SK-N-SH (cell line): ENCODE measurements around the gene TRHDE. TPM values are rescaled to one million over a fixed set of nuclear protein-coding genes. Genes with fewer than 3 reads are reported as not detected.

Source experiments
- CTCF ChIA-PET: fragments of 300-600, 350-600 bp; formaldehyde crosslinking; extraction: SDS; loops from one replicate; lab custom pipeline; 2021; lab: Yijun Ruan, JAX
- POLR2A ChIA-PET: fragments of 350-600 bp; sonication (Branson Sonifier 250); formaldehyde crosslinking; extraction: SDS; loops from one replicate; lab custom pipeline; 2020; ENCODE audit warnings: antibody characterized with exemption, inconsistent platforms; lab: Yijun Ruan, JAX
- DNase-seq: peaks from one replicate; pipeline ENCODE4 v3.0.0; 2012
- H2AFZ ChIP-seq: fragments of 200-600 bp; sonication (generic); 2 replicates; pipeline ENCODE4 v1.8.1; 2016; ENCODE audit warnings: antibody characterized with exemption, mild to moderate bottlenecking, low read depth
- H3F3A ChIP-seq: fragments of 200-600 bp; sonication (generic); replicated peaks from 2 replicates; pipeline ENCODE3; 2016; ENCODE audit warnings: antibody characterized with exemption, mild to moderate bottlenecking; ENCODE audit not compliant: insufficient read depth
- H3K27ac ChIP-seq, 2 experiments: fragments of 200-500 bp in 1 of 2; fragments of 200-600 bp in 1 of 2; sonication (Bioruptor generic) in 1 of 2; sonication (generic), shearing (Covaris generic) in 1 of 2; 2 replicates each; pipeline versions ENCODE4 v1.5.1 to v1.6.1; 2014 to 2016; ENCODE audit warnings: low read depth in 2 of 2, inconsistent platforms in 1 of 2, low read length in 1 of 2, mild to moderate bottlenecking in 1 of 2, mixed read lengths in 1 of 2
- H3K27me3 ChIP-seq: fragments of 200-600 bp; sonication (generic), shearing (Covaris generic); 2 replicates; pipeline ENCODE4 v1.6.1; 2016; ENCODE audit warnings: mixed run types; ENCODE audit not compliant: insufficient read depth
- H3K36me3 ChIP-seq, 2 experiments: fragments of 200-500 bp in 1 of 2; fragments of 200-600 bp in 1 of 2; sonication (Bioruptor generic) in 1 of 2; sonication (generic) in 1 of 2; replicated peaks in 1 of 2; 2 replicates each; pipeline versions ENCODE3 to v1.5.1; 2014 to 2016; ENCODE audit warnings: low read length in 1 of 2, mild to moderate bottlenecking in 1 of 2; ENCODE audit not compliant: insufficient read depth in 2 of 2, control insufficient read depth in 1 of 2
- H3K4me1 ChIP-seq, 2 experiments: fragments of 200-500 bp in 1 of 2; fragments of 200-600 bp in 1 of 2; sonication (Bioruptor generic) in 1 of 2; sonication (generic), shearing (Covaris generic) in 1 of 2; 2 replicates each; pipeline versions ENCODE4 v1.5.1 to v1.6.1; 2014 to 2016; ENCODE audit warnings: low read depth in 1 of 2, low read length in 1 of 2, mixed run types in 1 of 2; ENCODE audit not compliant: insufficient read depth in 2 of 2, control insufficient read depth in 1 of 2
- H3K4me2 ChIP-seq: fragments of 200-600 bp; sonication (generic), shearing (Covaris generic); 2 replicates; pipeline ENCODE4 v1.6.1; 2017; ENCODE audit warnings: mixed run types
- H3K4me3 ChIP-seq, 2 experiments: fragments of 200-500 bp in 1 of 2; fragments of 200-600 bp in 1 of 2; sonication (Bioruptor generic) in 1 of 2; sonication (generic), shearing (Covaris generic) in 1 of 2; 2 replicates each; pipeline versions ENCODE4 v1.5.1 to v1.8.1; 2014 to 2016; ENCODE audit warnings: low read depth in 2 of 2, inconsistent platforms in 1 of 2, low read length in 1 of 2, mild to moderate bottlenecking in 1 of 2, mixed read lengths in 1 of 2, moderate library complexity in 1 of 2
- H3K79me2 ChIP-seq: fragments of 200-600 bp; sonication (generic); 2 replicates; pipeline ENCODE4 v1.8.1; 2017; ENCODE audit warnings: mild to moderate bottlenecking; ENCODE audit not compliant: insufficient read depth
- H3K9ac ChIP-seq: fragments of 200-600 bp; sonication (generic); 2 replicates; pipeline ENCODE4 v1.6.1; 2017; ENCODE audit warnings: mixed run types
- H3K9me2 ChIP-seq: fragments of 200-600 bp; sonication (generic); 2 replicates; pipeline ENCODE4 v1.6.1; 2017; ENCODE audit warnings: mixed run types
- H3K9me3 ChIP-seq: fragments of 200-600 bp; sonication (generic); 2 replicates; pipeline ENCODE4 v1.6.1; 2017; ENCODE audit warnings: mixed run types, mild to moderate bottlenecking, moderate library complexity
- H4K20me1 ChIP-seq: fragments of 200-600 bp; sonication (generic); 2 replicates; pipeline ENCODE4 v1.6.1; 2017; ENCODE audit warnings: mild to moderate bottlenecking, mixed run types; ENCODE audit not compliant: insufficient read depth
- ELF1 ChIP-seq: IDR thresholded peaks from 2 replicates; pipeline ENCODE4 v1.4.0; 2012
- EP300 ChIP-seq, 2 experiments: IDR thresholded peaks; 2 replicates each; pipeline versions ENCODE4 v1.4.0 to v1.6.1; 2012; ENCODE audit warnings: borderline replicate concordance in 1 of 2, low read depth in 1 of 2, low read length in 1 of 2
- EZH2phosphoT487 ChIP-seq: fragments of 200-600 bp; sonication (generic); IDR thresholded peaks from 2 replicates; pipeline ENCODE4 v1.6.1; 2017; ENCODE audit warnings: low read depth, mixed run types, mild to moderate bottlenecking, antibody characterized with exemption, moderate library complexity, borderline replicate concordance
- FOXM1 ChIP-seq: IDR thresholded peaks from 2 replicates; pipeline ENCODE4 v1.4.0; 2012; ENCODE audit warnings: low read depth, mild to moderate bottlenecking
- GABPA ChIP-seq: IDR thresholded peaks from 2 replicates; pipeline ENCODE4 v1.4.0; 2012; ENCODE audit warnings: low read depth, mild to moderate bottlenecking
- IRF3 ChIP-seq: fragments of 150-350 bp; IDR thresholded peaks from 2 replicates; pipeline ENCODE4 v1.6.1; 2016; ENCODE audit warnings: mild to moderate bottlenecking, low read depth, low read length
- RAD21 ChIP-seq: IDR thresholded peaks from 2 replicates; pipeline ENCODE4 v1.6.1; 2012; ENCODE audit warnings: mild to moderate bottlenecking, low read length
- RCOR1 ChIP-seq: fragments of 150-350 bp; IDR thresholded peaks from 2 replicates; pipeline ENCODE4 v1.6.1; 2017; ENCODE audit warnings: antibody characterized with exemption, low read length
- REST ChIP-seq: IDR thresholded peaks from 2 replicates; pipeline ENCODE4 v1.6.1; 2012; ENCODE audit warnings: mild to moderate bottlenecking, low read depth, low read length, moderate library complexity
- RFX5 ChIP-seq: IDR thresholded peaks from 2 replicates; pipeline ENCODE4 v1.6.1; 2012; ENCODE audit warnings: mild to moderate bottlenecking, improper control_type of control experiment, low read length
- RXRA ChIP-seq: IDR thresholded peaks from 2 replicates; pipeline ENCODE4 v1.4.0; 2012; ENCODE audit warnings: low read depth, mild to moderate bottlenecking, borderline replicate concordance
- SIN3A ChIP-seq: IDR thresholded peaks from 2 replicates; pipeline ENCODE4 v1.6.1; 2012; ENCODE audit warnings: low read depth, mild to moderate bottlenecking, low read length, moderate library complexity, borderline replicate concordance
- TCF12 ChIP-seq: IDR thresholded peaks from 2 replicates; pipeline ENCODE4 v1.4.0; 2012
- YY1 ChIP-seq: IDR thresholded peaks from 2 replicates; pipeline ENCODE4 v1.4.0; 2012; ENCODE audit warnings: low read depth, mild to moderate bottlenecking
- WGBS: methylation state at CpG from one replicate; pipeline ENCODE4 v1.1.6; 2017; ENCODE audit warnings: low lambda C conversion rate; 5-methylcytosine and 5-hydroxymethylcytosine counted together
- polyA plus RNA-seq, 3 experiments: library from polyadenylated mRNA; depleted of rRNA; stranded (reverse); fragments of >200 nt; gene quantifications; 2 replicates each; pipeline ENCODE4 v1.2.3, GENCODE V29; 2012
- TF ChIP-seq, protein P1 (sequence below): IDR thresholded peaks from 2 replicates; pipeline ENCODE4 v1.4.0; 2012; ENCODE audit warnings: low read depth, borderline replicate concordance

The TRHDE gene
- polyA plus RNA-seq, 1 of the 3 experiments (the other 2 are of a cell fraction) = 0.46 TPM

GRCh38 chr12:72250346-72250745 is 21.8 kb upstream of the TRHDE start:
- H3K9me2 ChIP-seq = no peaks in the 10 kb centered on the region
- no peaks in the 10 kb centered on the region for H3K27me3 ChIP-seq
- H3K36me3 ChIP-seq = no peaks in the 10 kb centered on the region
- no peak overlapping the region for H3K4me2 ChIP-seq
- no peak overlapping the region for H3K9ac ChIP-seq
- DNase-seq = no peak
- H3K79me2 ChIP-seq = no peaks in the 10 kb centered on the region
- WGBS = 36% methylated on average over 2 of the region's 2 CpGs
- no peak overlapping the region for H3K4me3 ChIP-seq
- TF ChIP-seq ELF1 (no peak), RFX5 (no peak), SIN3A (no peak), RXRA (no peak), TCF12 (no peak), EZH2phosphoT487 (no peak), GABPA (no peak), YY1 (no peak), FOXM1 (no peak), IRF3 (no peak), RCOR1 (no peak), RAD21 (no peak), REST (no peak), EP300 (IDR thresholded peaks at IDR 0.05; ENCODE audit: borderline replicate concordance in 1 of 2, low read depth in 1 of 2, low read length in 1 of 2) (no peak)
- TF ChIP-seq, protein P1, sequence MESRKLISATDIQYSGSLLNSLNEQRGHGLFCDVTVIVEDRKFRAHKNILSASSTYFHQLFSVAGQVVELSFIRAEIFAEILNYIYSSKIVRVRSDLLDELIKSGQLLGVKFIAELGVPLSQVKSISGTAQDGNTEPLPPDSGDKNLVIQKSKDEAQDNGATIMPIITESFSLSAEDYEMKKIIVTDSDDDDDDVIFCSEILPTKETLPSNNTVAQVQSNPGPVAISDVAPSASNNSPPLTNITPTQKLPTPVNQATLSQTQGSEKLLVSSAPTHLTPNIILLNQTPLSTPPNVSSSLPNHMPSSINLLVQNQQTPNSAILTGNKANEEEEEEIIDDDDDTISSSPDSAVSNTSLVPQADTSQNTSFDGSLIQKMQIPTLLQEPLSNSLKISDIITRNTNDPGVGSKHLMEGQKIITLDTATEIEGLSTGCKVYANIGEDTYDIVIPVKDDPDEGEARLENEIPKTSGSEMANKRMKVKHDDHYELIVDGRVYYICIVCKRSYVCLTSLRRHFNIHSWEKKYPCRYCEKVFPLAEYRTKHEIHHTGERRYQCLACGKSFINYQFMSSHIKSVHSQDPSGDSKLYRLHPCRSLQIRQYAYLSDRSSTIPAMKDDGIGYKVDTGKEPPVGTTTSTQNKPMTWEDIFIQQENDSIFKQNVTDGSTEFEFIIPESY = no peak
- no peak overlapping the region for H3K27ac ChIP-seq
- no peaks in the 10 kb centered on the region for H4K20me1 ChIP-seq
- no peak overlapping the region for H2AFZ ChIP-seq
- ChIA-PET CTCF (interaction anchor here (2.4 kb wide), 1 partner anchor 14 kb away, joined by 8 read pairs; no protein-coding TSS in a partner anchor), POLR2A (no interaction called here)
- H3K9me3 ChIP-seq = 0 out of 2 replicates have a peak, but pooled peaks cover 4% of the 10 kb centered on the region
- peaks cover 6% of the 10 kb centered on the region for H3F3A ChIP-seq
- H3K4me1 ChIP-seq = no peaks in the 10 kb centered on the region
